Cardiac septum (tissue), 1 donor: ENCODE data around the gene MDP1. TPM values are rescaled to one million over a fixed set of nuclear protein-coding genes. Genes with fewer than 3 reads are reported as not detected.
"Not testable (repeated sequence)": the region's sequence is repeated elsewhere in the genome, so short reads cannot be mapped to it uniquely, and the experiment has no call there.

Experiments
- DNase-seq: peaks from one replicate; pipeline ENCODE4 v3.0.0-alpha.2; 2020; ENCODE audit warnings: low spot score
- intact Hi-C: fragments of 100-400 bp; cut with DNase I; formaldehyde crosslinking; loops from one replicate; pipeline ENCODE4 v1.14.0; 2022
- total RNA-seq: library from RNA; stranded (reverse); fragmentation: NEBNext Ultra II Directional; extraction: Animal tissue kit (Norgen Biotek cat#: 25700); gene quantifications from one replicate; pipeline ENCODE4 v1.2.1, GENCODE V29; 2021
- donor health status: DM: no; HTN: no; CAD: no.

The MDP1 gene
- total RNA-seq, 1 donor from 2014 or later, result 16.7 TPM

- DNase-seq, result no peak
- intact Hi-C loops, result no loop called here
Measured at GRCh38 chr14:24252289-24253124, 36.6 kb upstream of the MDP1 start.

- DNase-seq, result no peak
- intact Hi-C loops, result no loop called here
Measured at GRCh38 chr14:24251880-24252288, 36.0 kb upstream of the MDP1 start.

GRCh38 chr14:24250354-24250753, 34.5 kb upstream of the MDP1 start:
- peak; percentile 59 for DNase-seq
- intact Hi-C loops, result no loop called here

GRCh38 chr14:24249230-24250021, 33.6 kb upstream of the MDP1 start:
- DNase-seq, result peak; percentile 61
- intact Hi-C loops, result no loop called here

GRCh38 chr14:24247422-24247821, 31.6 kb upstream of the MDP1 start:
- no peak for DNase-seq
- intact Hi-C loops, result no loop called here

- intact Hi-C loops, result no loop called here
- no peak for DNase-seq
Measured at GRCh38 chr14:24246765-24247212, 30.9 kb upstream of the MDP1 start.

GRCh38 chr14:24245350-24245749, 29.5 kb upstream of the MDP1 start:
- peak; percentile 35 for DNase-seq
- intact Hi-C loops, result not testable (repeated sequence)

- no peak for DNase-seq
- intact Hi-C loops, result loop anchor here (5.0 kb wide), 1 partner anchor 189 kb away; no protein-coding TSS in a partner anchor
Measured at GRCh38 chr14:24243336-24243836, 27.5 kb upstream of the MDP1 start.

- DNase-seq, result peak; percentile 97
Measured at GRCh38 chr14:24241829-24242443, 26.1 kb upstream of the MDP1 start.

GRCh38 chr14:24240110-24240918, 24.4 kb upstream of the MDP1 start:
- intact Hi-C loops, result loop anchor here (2.0 to 5.0 kb wide), 2 partner anchors 26 to 192 kb away; no protein-coding TSS in a partner anchor

More at GRCh38 chr14:24241829-24242443, 26.1 kb upstream of the MDP1 start:
- intact Hi-C loops, result loop anchor here (1.0 to 5.0 kb wide), 3 partner anchors 27 to 190 kb away; partner anchors contain the start of genes DHRS1 and NOP9

GRCh38 chr14:24238527-24239037, 22.7 kb upstream of the MDP1 start:
- DNase-seq, result peak; percentile 36
- intact Hi-C loops, result no loop called here

More at GRCh38 chr14:24240110-24240918, 24.4 kb upstream of the MDP1 start:
- peak; percentile 53 for DNase-seq

- peak; percentile 62 for DNase-seq
- intact Hi-C loops, result no loop called here
Measured at GRCh38 chr14:24238123-24238522, 22.3 kb upstream of the MDP1 start.

GRCh38 chr14:24237463-24237955, 21.6 kb upstream of the MDP1 start:
- peak; percentile 24 for DNase-seq
- intact Hi-C loops, result no loop called here

GRCh38 chr14:24236689-24237462, 21.0 kb upstream of the MDP1 start:
- DNase-seq, result no peak
- intact Hi-C loops, result no loop called here

- intact Hi-C loops, result no loop called here
- DNase-seq, result no peak
Measured at GRCh38 chr14:24235804-24236688, 20.2 kb upstream of the MDP1 start.

GRCh38 chr14:24234095-24235005, 18.5 kb upstream of the MDP1 start:
- DNase-seq, result no peak
- intact Hi-C loops, result no loop called here
